Neuron (in vitro differentiated cells): ENCODE results near the gene MAU2.
"Not testable (repeated sequence)": the region's sequence is repeated elsewhere in the genome, so short reads cannot be mapped to it uniquely, and the experiment has no call there.

Source experiments
- H2AFZ ChIP-seq: one replicate; pipeline ENCODE4 v1.6.1; 2013; ENCODE audit warnings: low read depth, mild to moderate bottlenecking, inconsistent platforms, low read length, moderate library complexity
- H3K27me3 ChIP-seq: one replicate; pipeline ENCODE4 v1.6.1; 2013; ENCODE audit warnings: low read length; ENCODE audit not compliant: insufficient read depth
- H3K36me3 ChIP-seq: one replicate; pipeline ENCODE4 v1.6.1; 2013; ENCODE audit warnings: low read length; ENCODE audit not compliant: insufficient read depth
- H3K4me1 ChIP-seq: one replicate; pipeline ENCODE4 v1.6.1; 2013; ENCODE audit warnings: low read length; ENCODE audit not compliant: insufficient read depth
- H3K4me3 ChIP-seq: 2 replicates; pipeline ENCODE4 v1.5.1; 2013; ENCODE audit warnings: mild to moderate bottlenecking, low read length, moderate library complexity
- H3K9me3 ChIP-seq: one replicate; pipeline ENCODE4 v1.6.1; 2013; ENCODE audit warnings: low read length

The MAU2 gene

DNA sequence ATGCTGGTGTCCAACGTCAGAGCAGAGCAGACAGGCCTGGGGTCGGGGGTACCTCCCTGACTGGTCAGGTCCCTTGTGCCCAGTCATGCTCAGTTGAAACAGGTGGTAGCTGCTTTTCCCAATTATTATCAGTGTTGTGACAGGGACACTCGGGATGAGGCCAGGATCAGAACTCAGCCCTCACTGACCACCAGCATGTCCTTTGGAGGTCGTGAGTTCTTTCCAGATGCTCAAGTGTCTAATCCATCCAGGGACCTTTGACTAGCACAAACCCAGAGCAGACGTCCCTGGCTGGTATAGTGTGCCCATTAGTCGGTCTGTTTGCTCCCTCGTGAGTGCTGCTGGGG is 22.4 kb downstream of the MAU2 start:
- Histone ChIP-seq H3K27me3 (no peaks in the 10 kb centered on the region), H2AFZ (no peak overlapping the region), H3K4me1 (no peaks in the 10 kb centered on the region), H3K9me3 (no peaks in the 10 kb centered on the region), H3K36me3 (peaks cover 81% of the 10 kb centered on the region), H3K4me3 (no peak overlapping the region)

DNA sequence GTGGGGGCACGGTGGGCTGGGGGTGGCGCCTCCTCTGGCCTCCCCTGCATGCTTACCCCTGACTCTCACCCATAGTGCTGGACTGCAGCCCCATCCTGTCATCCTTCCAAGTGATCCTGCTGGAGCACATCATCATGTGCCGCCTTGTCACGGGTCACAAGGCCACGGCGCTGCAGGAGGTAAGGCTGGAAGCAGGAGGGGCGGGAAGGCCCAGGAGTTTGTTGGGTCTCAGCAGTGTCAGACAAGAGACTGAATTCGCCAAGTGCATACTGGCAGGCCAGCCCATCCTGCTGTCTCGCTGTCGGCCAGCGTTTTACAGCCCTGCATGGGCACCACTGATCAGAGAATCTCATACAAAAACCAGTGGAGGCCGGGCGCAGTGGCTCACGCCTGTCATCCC is 23.1 kb downstream of the MAU2 start:
- H2AFZ ChIP-seq, result no peak overlapping the region
- H3K4me1 ChIP-seq, result no peaks in the 10 kb centered on the region
- no peak overlapping the region for H3K4me3 ChIP-seq
- H3K27me3 ChIP-seq, result no peaks in the 10 kb centered on the region
- H3K36me3 ChIP-seq, result peaks cover 80% of the 10 kb centered on the region
- no peaks in the 10 kb centered on the region for H3K9me3 ChIP-seq

- Histone ChIP-seq H3K4me3 (no peak overlapping the region), H3K27me3 (no peaks in the 10 kb centered on the region), H2AFZ (no peak overlapping the region), H3K9me3 (no peaks in the 10 kb centered on the region), H3K36me3 (peaks cover 87% of the 10 kb centered on the region), H3K4me1 (no peaks in the 10 kb centered on the region)
Observed at GRCh38 chr19:19345232-19345631, 24.6 kb downstream of the MAU2 start.

DNA sequence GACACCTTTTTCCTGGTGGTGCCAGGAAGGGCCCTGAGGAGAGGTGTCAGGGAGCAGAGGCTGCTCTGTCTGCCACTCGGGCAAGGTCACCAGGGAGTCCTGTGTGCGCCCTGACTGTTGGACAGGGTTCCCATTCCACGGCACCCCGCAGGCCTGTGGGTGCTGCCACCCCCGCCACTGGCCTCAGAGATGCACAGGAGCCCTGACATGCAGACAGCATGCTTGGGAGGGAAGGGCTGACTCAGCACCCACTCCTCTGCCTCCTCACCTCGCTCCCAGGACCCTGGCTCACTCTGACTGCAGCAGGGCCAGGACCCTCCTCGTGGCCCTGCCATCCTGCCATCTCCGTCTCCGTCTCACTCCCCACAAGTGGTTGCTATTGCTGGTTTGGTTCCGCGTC is 25.3 kb downstream of the MAU2 start:
- Histone ChIP-seq H3K4me1 (no peaks in the 10 kb centered on the region), H3K4me3 (no peak overlapping the region), H2AFZ (no peak overlapping the region), H3K27me3 (no peaks in the 10 kb centered on the region), H3K9me3 (no peaks in the 10 kb centered on the region), H3K36me3 (peaks cover 83% of the 10 kb centered on the region)

DNA sequence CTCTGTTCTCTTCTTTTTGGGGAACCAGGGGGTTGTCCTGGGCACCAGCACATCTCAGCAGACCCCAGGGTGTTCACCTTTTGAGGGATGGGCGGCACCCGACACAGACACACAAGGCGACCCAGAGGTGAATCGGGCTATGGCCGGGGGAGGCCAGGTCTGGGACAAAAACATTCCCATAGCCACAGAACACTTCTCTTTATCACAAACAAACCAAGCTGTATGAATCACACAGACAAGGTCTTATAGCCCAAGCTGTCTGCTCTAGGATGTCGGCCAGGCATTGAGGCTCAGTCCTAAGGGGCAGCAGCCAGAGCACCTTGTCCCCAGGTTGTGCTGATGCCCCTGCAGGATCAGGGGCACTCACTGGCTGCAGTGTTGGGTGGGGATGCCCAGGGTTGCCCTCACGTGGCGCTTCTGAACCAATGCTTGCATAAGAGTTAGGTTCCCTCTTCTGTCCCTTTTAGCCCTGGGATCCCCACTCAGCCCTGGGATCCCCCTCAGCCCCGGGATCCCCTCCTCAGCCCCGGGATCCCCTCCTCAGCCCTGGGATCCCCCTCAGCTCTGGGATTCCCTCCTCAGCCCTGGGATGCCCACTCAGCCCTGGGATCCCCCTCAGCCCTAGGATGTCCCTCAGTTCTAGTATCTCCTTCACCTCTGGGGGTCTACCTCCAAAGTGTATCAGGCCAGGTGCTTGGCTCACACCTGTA is 26.9 kb downstream of the MAU2 start:
- Histone ChIP-seq H2AFZ (no peak overlapping the region), H3K4me3 (no peak overlapping the region), H3K4me1 (no peaks in the 10 kb centered on the region), H3K27me3 (no peaks in the 10 kb centered on the region), H3K36me3 (peaks cover 76% of the 10 kb centered on the region), H3K9me3 (no peaks in the 10 kb centered on the region)

GRCh38 chr19:19348266-19348665 is 27.6 kb downstream of the MAU2 start:
- no peak overlapping the region for H2AFZ ChIP-seq
- no peak overlapping the region for H3K4me3 ChIP-seq
- no peaks in the 10 kb centered on the region for H3K9me3 ChIP-seq
- H3K27me3 ChIP-seq, result no peaks in the 10 kb centered on the region
- H3K36me3 ChIP-seq, result peaks cover 77% of the 10 kb centered on the region
- H3K4me1 ChIP-seq, result no peaks in the 10 kb centered on the region

GRCh38 chr19:19349365-19349764 is 28.7 kb downstream of the MAU2 start:
- Histone ChIP-seq H3K27me3 (no peaks in the 10 kb centered on the region), H3K4me1 (no peaks in the 10 kb centered on the region), H3K9me3 (no peaks in the 10 kb centered on the region), H3K36me3 (peaks cover 79% of the 10 kb centered on the region), H2AFZ (no peak overlapping the region), H3K4me3 (no peak overlapping the region)

GRCh38 chr19:19350756-19351155 is 30.1 kb downstream of the MAU2 start:
- H3K9me3 ChIP-seq, H3K4me3 ChIP-seq, H3K27me3 ChIP-seq, H3K4me1 ChIP-seq, H2AFZ ChIP-seq: not testable (repeated sequence)
- peaks cover 78% of the 10 kb centered on the region for H3K36me3 ChIP-seq

GRCh38 chr19:19352823-19353222 is 32.2 kb downstream of the MAU2 start:
- Histone ChIP-seq H3K9me3 (no peaks in the 10 kb centered on the region), H3K4me1 (no peaks in the 10 kb centered on the region), H3K36me3 (peaks cover 75% of the 10 kb centered on the region), H3K4me3 (no peak overlapping the region), H3K27me3 (no peaks in the 10 kb centered on the region), H2AFZ (no peak overlapping the region)

- H3K4me1 ChIP-seq, result no peaks in the 10 kb centered on the region
- no peaks in the 10 kb centered on the region for H3K9me3 ChIP-seq
- H2AFZ ChIP-seq, result no peak overlapping the region
- no peak overlapping the region for H3K4me3 ChIP-seq
- H3K27me3 ChIP-seq, result no peaks in the 10 kb centered on the region
- peaks cover 67% of the 10 kb centered on the region for H3K36me3 ChIP-seq
Observed at GRCh38 chr19:19354007-19354406, 33.4 kb downstream of the MAU2 start.

DNA sequence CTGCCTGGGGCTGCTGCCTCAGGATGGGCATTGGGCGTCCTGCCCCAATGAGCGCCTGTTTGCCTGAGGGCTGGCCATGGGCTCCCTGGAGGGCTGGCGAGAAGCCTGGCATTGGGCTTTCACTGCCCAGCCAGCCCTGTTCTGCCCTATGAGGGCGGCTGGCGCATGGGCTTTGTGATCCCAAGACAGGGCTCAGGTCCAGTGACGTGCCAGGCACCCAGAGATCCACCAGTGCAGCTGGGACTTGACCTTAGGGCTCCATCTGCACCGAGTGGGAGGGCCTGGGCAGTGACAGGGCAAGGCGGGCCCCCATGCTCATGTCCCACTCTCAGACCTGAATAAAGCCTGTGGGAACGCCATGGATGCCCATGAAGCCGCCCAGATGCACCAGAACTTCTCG is 34.3 kb downstream of the MAU2 start:
- H3K4me1 ChIP-seq, result no peaks in the 10 kb centered on the region
- H3K4me3 ChIP-seq, result no peak overlapping the region
- H3K36me3 ChIP-seq, result peaks cover 60% of the 10 kb centered on the region
- H3K9me3 ChIP-seq, result no peaks in the 10 kb centered on the region
- H3K27me3 ChIP-seq, result no peaks in the 10 kb centered on the region
- no peak overlapping the region for H2AFZ ChIP-seq

DNA sequence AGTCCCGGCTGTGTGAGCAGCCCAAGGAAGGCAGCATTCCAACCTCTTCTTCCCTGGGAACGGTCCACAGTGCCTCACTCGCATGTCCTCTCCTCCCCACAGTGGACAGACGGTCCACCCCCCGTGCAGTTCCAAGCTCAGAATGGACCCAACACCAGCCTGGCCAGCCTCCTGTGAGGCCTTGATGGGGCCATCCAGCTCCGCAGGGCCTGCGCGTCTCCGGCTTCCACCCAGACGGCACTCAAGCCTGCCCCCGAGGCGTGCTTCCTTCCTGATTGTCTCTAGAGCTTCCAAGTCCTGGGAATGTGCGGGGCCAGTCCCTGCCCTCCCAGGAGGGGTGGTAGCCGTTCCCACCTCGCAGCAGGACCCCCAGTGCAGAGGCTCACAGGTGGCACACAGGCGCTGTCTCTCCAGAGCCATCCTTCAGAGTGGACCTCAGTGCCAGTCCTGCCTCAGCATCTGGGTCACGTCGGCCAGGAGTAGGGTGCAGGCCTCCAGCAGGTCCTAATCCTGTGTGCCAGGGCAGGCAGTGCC is 35.0 kb downstream of the MAU2 start:
- Histone ChIP-seq H3K27me3 (no peaks in the 10 kb centered on the region), H3K4me1 (no peaks in the 10 kb centered on the region), H3K4me3 (no peak overlapping the region), H3K9me3 (no peaks in the 10 kb centered on the region), H3K36me3 (peaks cover 60% of the 10 kb centered on the region), H2AFZ (no peak overlapping the region)

- Histone ChIP-seq H3K4me1 (no peaks in the 10 kb centered on the region), H3K4me3 (no peak overlapping the region), H2AFZ (no peak overlapping the region), H3K9me3 (no peaks in the 10 kb centered on the region), H3K27me3 (no peaks in the 10 kb centered on the region), H3K36me3 (peaks cover 60% of the 10 kb centered on the region)
Observed at GRCh38 chr19:19356500-19356899, 35.9 kb downstream of the MAU2 start.
